ENCODE results near the gene ALK.

ALK gene

DNA sequence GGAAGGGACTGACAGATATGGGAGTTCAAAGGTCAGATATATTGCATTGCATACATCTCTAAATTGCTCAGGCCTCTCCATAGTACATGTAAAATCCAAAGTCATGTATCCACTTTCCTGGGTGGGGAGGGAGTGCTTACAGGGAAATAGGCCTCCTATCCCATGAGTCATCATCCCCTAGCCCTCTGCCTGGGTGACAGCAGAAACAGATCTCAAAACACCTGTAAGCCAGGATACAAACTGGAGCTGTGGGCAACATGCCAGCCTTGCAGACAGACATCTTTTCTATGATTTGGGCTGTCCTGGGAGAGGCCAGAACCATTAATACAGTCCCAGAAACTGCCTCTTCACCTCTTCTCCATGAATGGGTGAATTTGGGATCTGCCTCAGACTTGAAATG, 4.8 kb downstream of the ALK start:
- TF ChIP-seq, protein P1, sequence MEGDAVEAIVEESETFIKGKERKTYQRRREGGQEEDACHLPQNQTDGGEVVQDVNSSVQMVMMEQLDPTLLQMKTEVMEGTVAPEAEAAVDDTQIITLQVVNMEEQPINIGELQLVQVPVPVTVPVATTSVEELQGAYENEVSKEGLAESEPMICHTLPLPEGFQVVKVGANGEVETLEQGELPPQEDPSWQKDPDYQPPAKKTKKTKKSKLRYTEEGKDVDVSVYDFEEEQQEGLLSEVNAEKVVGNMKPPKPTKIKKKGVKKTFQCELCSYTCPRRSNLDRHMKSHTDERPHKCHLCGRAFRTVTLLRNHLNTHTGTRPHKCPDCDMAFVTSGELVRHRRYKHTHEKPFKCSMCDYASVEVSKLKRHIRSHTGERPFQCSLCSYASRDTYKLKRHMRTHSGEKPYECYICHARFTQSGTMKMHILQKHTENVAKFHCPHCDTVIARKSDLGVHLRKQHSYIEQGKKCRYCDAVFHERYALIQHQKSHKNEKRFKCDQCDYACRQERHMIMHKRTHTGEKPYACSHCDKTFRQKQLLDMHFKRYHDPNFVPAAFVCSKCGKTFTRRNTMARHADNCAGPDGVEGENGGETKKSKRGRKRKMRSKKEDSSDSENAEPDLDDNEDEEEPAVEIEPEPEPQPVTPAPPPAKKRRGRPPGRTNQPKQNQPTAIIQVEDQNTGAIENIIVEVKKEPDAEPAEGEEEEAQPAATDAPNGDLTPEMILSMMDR (IDR thresholded peaks at IDR 0.05; ENCODE audit: borderline replicate concordance, insufficient read depth, low read depth, low read length): no peak
- H3K4me3 ChIP-seq (ENCODE audit: low read depth, low read length): no peak overlapping the region

DNA sequence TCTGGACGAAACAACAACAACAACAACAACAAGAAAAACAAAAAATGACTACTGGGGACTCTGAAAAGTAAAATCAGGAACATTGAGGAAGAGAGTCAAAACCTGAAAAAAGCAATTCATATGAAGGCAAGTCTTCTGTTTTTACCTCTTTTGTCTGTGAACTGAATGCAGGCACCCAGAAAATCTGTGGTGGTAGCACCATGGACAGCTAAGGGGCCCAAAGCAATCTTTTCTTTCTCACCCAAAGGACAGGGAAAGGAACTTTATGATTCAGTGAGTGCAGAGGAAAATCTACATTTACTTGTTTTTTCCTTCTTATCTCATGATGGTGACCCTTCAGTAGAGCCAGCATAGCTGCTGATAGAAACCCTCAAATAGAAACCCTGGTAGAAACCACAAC, 10.4 kb downstream of the ALK start:
- TF ChIP-seq, protein P1 (IDR thresholded peaks at IDR 0.05; ENCODE audit: borderline replicate concordance, insufficient read depth, low read depth, low read length): no peak
- no peak overlapping the region for H3K4me3 ChIP-seq (ENCODE audit: low read depth, low read length)

DNA sequence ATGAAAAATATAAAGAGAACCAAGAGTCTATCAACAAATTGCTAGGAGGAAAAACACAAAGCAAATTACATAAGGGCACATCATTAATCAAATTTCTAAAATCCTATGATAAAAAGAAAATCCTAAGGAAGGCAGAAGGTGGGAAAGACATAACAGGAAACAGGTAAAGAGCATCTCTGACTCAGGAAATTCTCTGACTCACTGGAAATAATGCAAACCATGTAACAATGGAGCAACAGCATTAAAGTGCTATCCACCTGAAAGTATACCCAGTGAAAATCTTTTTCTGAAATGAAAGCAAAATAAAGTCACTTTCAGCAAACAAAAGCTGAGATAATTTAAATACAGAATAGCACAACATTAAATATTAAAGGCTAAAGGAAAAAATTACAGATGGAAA, 10.9 kb downstream of the ALK start:
- no peak overlapping the region for H3K4me3 ChIP-seq (ENCODE audit: low read depth, low read length)
- TF ChIP-seq, protein P1 (IDR thresholded peaks at IDR 0.05; ENCODE audit: borderline replicate concordance, insufficient read depth, low read depth, low read length): no peak

DNA sequence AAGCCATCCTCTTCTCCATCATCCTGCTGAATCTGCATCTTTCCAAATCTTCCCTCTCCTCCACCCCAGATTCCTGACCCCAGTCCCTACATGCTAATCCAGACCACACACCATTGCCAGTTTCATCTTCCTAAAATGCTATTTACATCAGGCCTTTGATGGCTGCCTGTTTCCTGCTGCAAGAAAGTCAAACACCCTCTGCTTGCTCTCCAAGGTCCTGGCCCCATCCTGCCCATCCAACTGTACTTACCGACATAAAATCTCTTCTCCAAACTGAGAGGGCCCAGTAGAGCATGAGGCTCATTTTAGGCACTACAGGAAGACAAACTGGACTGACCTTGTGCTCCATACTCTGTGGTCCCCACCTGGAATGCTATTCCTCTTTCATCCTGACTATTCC, 19.0 kb downstream of the ALK start:
- TF ChIP-seq, protein P1 (IDR thresholded peaks at IDR 0.05; ENCODE audit: borderline replicate concordance, insufficient read depth, low read depth, low read length): no peak
- no peak overlapping the region for H3K4me3 ChIP-seq (ENCODE audit: low read depth, low read length)

DNA sequence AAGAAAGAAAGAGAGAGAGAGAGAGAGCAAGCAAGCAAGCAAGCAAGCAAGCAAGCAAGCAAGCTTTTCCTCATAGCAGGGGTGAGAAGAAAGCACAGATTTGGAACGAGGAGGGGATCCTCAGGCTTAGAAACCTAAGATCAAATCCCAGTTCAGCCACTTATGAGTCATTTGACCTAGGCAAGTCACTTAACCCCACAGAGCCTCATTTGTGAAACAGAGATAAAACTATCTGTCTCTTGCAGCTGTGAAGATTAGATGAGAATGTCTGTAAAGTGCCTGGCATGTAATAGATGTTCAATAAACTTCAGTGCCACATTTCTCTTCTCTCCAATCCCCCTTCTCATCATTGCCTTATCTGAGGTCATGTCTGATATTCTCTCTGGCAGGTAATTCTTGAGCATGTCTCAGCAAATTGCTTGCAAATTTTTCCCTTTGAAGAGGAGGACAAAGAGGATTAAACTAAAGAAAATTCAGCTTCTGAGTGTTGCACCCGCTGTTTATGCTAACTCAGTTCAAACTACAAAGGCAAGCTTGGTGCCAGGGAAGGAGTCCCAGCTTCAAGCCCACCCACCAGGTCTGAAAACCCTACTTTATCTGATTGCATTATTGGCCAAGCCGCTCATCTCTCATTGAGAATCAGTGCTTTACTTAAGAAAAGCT, 20.3 kb downstream of the ALK start:
- TF ChIP-seq, protein P1 (IDR thresholded peaks at IDR 0.05; ENCODE audit: borderline replicate concordance, insufficient read depth, low read depth, low read length): no peak
- H3K4me3 ChIP-seq (ENCODE audit: low read depth, low read length): no peak overlapping the region

DNA sequence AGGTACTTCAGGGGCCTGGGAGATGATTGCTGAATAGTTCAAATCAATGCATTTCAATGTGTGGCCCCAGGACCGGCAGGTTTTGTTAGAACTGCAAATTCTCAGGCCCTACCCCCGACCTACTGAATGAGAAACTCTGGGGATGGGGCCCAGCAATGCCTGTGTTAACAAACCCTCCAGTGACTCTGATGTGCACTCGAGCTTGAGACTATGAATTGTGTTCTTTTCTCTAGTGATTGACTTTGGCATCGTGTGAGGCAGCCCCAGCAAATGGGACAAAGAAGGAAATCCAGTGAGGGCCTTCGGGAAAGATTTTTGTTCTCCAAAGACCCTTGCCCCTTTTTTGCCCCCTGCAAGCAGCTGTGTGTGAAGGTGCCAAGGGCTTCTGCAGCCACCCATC, 22.4 kb downstream of the ALK start:
- TF ChIP-seq, protein P1 (IDR thresholded peaks at IDR 0.05; ENCODE audit: borderline replicate concordance, insufficient read depth, low read depth, low read length): no peak
- H3K4me3 ChIP-seq (ENCODE audit: low read depth, low read length): no peak overlapping the region

DNA sequence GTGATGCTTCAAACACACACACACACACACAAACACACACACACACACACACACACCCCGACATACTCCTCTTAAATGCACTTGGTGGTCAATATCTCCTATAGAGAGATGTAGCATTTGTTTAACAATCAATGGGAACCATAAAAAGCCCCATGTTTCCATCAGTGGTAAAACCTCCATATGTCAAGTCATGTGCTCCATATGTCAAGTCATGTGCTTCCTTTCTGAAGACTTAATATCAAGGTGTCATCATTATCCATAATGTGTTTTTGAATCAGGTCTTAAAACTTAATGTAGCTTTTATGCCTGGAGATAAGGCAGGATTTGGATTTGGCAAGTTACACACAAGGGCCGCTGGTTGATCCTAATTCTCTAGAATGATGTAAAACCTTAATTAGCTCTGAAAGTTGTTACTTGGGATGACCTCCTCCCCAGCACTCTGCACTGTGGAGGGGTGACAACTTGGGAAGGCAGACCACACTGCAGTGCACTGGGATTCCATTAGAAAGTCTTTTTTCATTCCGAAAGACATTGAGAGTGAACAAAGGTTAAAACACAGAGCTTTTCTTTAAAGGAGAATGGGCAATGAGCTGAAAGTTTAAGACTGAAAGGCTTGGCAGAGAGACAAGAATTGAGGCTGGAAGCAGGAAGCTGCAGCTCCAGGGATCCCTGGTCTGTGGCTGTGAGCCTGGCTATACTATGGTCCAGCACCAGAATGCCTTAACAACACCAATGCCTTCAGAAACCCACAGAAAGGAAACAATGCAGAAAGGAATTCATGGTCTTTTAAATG, 26.4 kb downstream of the ALK start:
- TF ChIP-seq, protein P1 (IDR thresholded peaks at IDR 0.05; ENCODE audit: borderline replicate concordance, insufficient read depth, low read depth, low read length): no peak
- no peak overlapping the region for H3K4me3 ChIP-seq (ENCODE audit: low read depth, low read length)
